H9 (cell line): ENCODE measurements around the gene ATP13A3. TPM values are rescaled to one million over a fixed set of nuclear protein-coding genes. Genes with fewer than 3 reads are reported as not detected.

Experiments
- DNase-seq: peaks from one replicate; pipeline ENCODE4 v3.0.0-alpha.2; 2017
- H2AFZ ChIP-seq: one replicate; pipeline ENCODE4 v1.6.1; 2013; ENCODE audit warnings: mild to moderate bottlenecking, low read length, control low read depth, moderate library complexity
- H2AK5ac ChIP-seq: 2 replicates; pipeline ENCODE4 v1.6.1; 2013; ENCODE audit warnings: low read length, control low read depth, mixed read lengths; ENCODE audit not compliant: insufficient read length
- H2BK120ac ChIP-seq: one replicate; pipeline ENCODE4 v1.6.1; 2013; ENCODE audit warnings: low read depth, mild to moderate bottlenecking, low read length, control low read depth, inconsistent platforms; ENCODE audit not compliant: poor library complexity, severe bottlenecking
- H2BK12ac ChIP-seq: 2 replicates; pipeline ENCODE4 v1.6.1; 2013; ENCODE audit warnings: low read length, control low read depth, mixed read lengths, low read depth; ENCODE audit not compliant: insufficient read length
- H2BK15ac ChIP-seq: 2 replicates; pipeline ENCODE4 v1.6.1; 2013; ENCODE audit warnings: low read depth, low read length, control low read depth
- H2BK20ac ChIP-seq: one replicate; pipeline ENCODE4 v1.6.1; 2013; ENCODE audit warnings: low read depth, mild to moderate bottlenecking, low read length, control low read depth, inconsistent platforms; ENCODE audit not compliant: poor library complexity, severe bottlenecking
- H2BK5ac ChIP-seq: 2 replicates; pipeline ENCODE4 v1.6.1; 2013; ENCODE audit warnings: low read length, control low read depth, mixed read lengths; ENCODE audit not compliant: insufficient read length
- H3K14ac ChIP-seq: 2 replicates; pipeline ENCODE4 v1.6.1; 2013; ENCODE audit warnings: low read length, control low read depth; ENCODE audit not compliant: insufficient read depth
- H3K18ac ChIP-seq: 2 replicates; pipeline ENCODE4 v1.6.1; 2013; ENCODE audit warnings: low read depth, mild to moderate bottlenecking, mixed read lengths, low read length, control low read depth; ENCODE audit not compliant: insufficient read length
- H3K23ac ChIP-seq: 2 replicates; pipeline ENCODE4 v1.6.1; 2013; ENCODE audit warnings: low read length, control low read depth, mixed read lengths, low read depth; ENCODE audit not compliant: insufficient read length
- H3K23me2 ChIP-seq: 2 replicates; pipeline ENCODE4 v1.6.1; 2013; ENCODE audit warnings: low read depth, mild to moderate bottlenecking, mixed read lengths, low read length, control low read depth; ENCODE audit not compliant: insufficient read length, poor library complexity, severe bottlenecking
- H3K27ac ChIP-seq: 2 replicates; pipeline ENCODE4 v1.5.1; 2013; ENCODE audit warnings: low read length, control low read depth, mixed read lengths, low read depth; ENCODE audit not compliant: insufficient read length
- H3K27me3 ChIP-seq: 2 replicates; pipeline ENCODE4 v1.6.1; 2013; ENCODE audit warnings: low read length, control low read depth, inconsistent platforms; ENCODE audit not compliant: insufficient read depth
- H3K4ac ChIP-seq: 2 replicates; pipeline ENCODE4 v1.6.1; 2013; ENCODE audit warnings: low read depth, mild to moderate bottlenecking, control low read depth, inconsistent platforms, low read length, moderate library complexity
- H3K4me1 ChIP-seq: 2 replicates; pipeline ENCODE4 v1.6.1; 2013; ENCODE audit warnings: low read length, control low read depth, inconsistent platforms; ENCODE audit not compliant: insufficient read depth
- H3K4me2 ChIP-seq: 2 replicates; pipeline ENCODE4 v1.6.1; 2013; ENCODE audit warnings: low read length, control low read depth, mixed read lengths; ENCODE audit not compliant: insufficient read length, insufficient read depth
- H3K56ac ChIP-seq: 2 replicates; pipeline ENCODE4 v1.6.1; 2013; ENCODE audit warnings: low read depth, mild to moderate bottlenecking, mixed read lengths, low read length, control low read depth; ENCODE audit not compliant: insufficient read length
- H3K79me1 ChIP-seq: 2 replicates; pipeline ENCODE4 v1.6.1; 2013; ENCODE audit warnings: low read depth, mild to moderate bottlenecking, moderate library complexity, low read length, control low read depth, inconsistent platforms; ENCODE audit not compliant: insufficient read depth, poor library complexity, severe bottlenecking
- H3K79me2 ChIP-seq: 2 replicates; pipeline ENCODE4 v1.6.1; 2013; ENCODE audit warnings: low read length, control low read depth, inconsistent platforms; ENCODE audit not compliant: insufficient read depth
- H3K9ac ChIP-seq: 2 replicates; pipeline ENCODE4 v1.6.1; 2013; ENCODE audit warnings: low read length, control low read depth, mixed read lengths; ENCODE audit not compliant: insufficient read length; ENCODE audit errors: extremely low read depth
- H3K9me3 ChIP-seq: one replicate; pipeline ENCODE4 v1.6.1; 2013; ENCODE audit warnings: low read depth, low read length, inconsistent platforms; ENCODE audit not compliant: control insufficient read depth
- H3T11ph ChIP-seq: one replicate; pipeline ENCODE4 v1.6.1; 2013; ENCODE audit warnings: mild to moderate bottlenecking, low read length, control low read depth, inconsistent platforms
- H4K20me1 ChIP-seq: one replicate; pipeline ENCODE4 v1.6.1; 2013; ENCODE audit not compliant: control insufficient read depth, insufficient read length, insufficient read depth
- H4K5ac ChIP-seq: 2 replicates; pipeline ENCODE4 v1.6.1; 2013; ENCODE audit warnings: low read depth, mild to moderate bottlenecking, mixed read lengths, low read length, control low read depth; ENCODE audit not compliant: insufficient read length
- H4K8ac ChIP-seq: replicated peaks from 2 replicates; pipeline ENCODE4 v1.6.1; 2013; ENCODE audit warnings: low read length, control low read depth, mixed read lengths, low read depth; ENCODE audit not compliant: insufficient read length
- H4K91ac ChIP-seq: 2 replicates; pipeline ENCODE4 v1.6.1; 2013; ENCODE audit warnings: low read depth, mild to moderate bottlenecking, moderate library complexity, mixed read lengths, low read length, control low read depth; ENCODE audit not compliant: insufficient read length
- H3K27ac Mint-ChIP-seq, 3 experiments: 2 replicates in 2 of 3; 3 replicates in 1 of 3; pipeline ENCODE4 v1.8.0; 2020 to 2021; ENCODE audit warnings: mixed read lengths in 3 of 3, mild to moderate bottlenecking in 1 of 3, moderate library complexity in 1 of 3
- H3K27me3 Mint-ChIP-seq: 2 replicates; pipeline ENCODE4 v1.8.0; 2021; ENCODE audit warnings: low read depth, mild to moderate bottlenecking, moderate library complexity, mixed read lengths
- H3K36me3 Mint-ChIP-seq, 3 experiments: 2 replicates in 2 of 3; 3 replicates in 1 of 3; pipeline ENCODE4 v1.8.0; 2020 to 2021; ENCODE audit warnings: low read depth in 3 of 3, mixed read lengths in 3 of 3; ENCODE audit not compliant: insufficient read depth in 1 of 3
- H3K4me1 Mint-ChIP-seq, 2 experiments: 2 replicates each; pipeline ENCODE4 v1.8.0; 2020; ENCODE audit warnings: mixed read lengths in 2 of 2
- H3K4me3 Mint-ChIP-seq, 2 experiments: 2 replicates in 1 of 2; 3 replicates in 1 of 2; pipeline ENCODE4 v1.8.0; 2020 to 2021; ENCODE audit warnings: mild to moderate bottlenecking in 2 of 2, mixed read lengths in 2 of 2, moderate library complexity in 1 of 2
- H3K9me3 Mint-ChIP-seq, 2 experiments: 2 replicates in 1 of 2; 3 replicates in 1 of 2; pipeline ENCODE4 v1.8.0; 2020; ENCODE audit warnings: mild to moderate bottlenecking in 2 of 2, mixed read lengths in 2 of 2, moderate library complexity in 1 of 2
- CTCF ChIP-seq: fragments of 200-600 bp; sonication (generic); conservative IDR thresholded peaks from 3 replicates; pipeline ENCODE4 v1.8.0; 2021; ENCODE audit warnings: antibody characterized with exemption, mild to moderate bottlenecking
- WGBS: extraction: QIAGEN DNeasy Blood & Tissue Kit; methylation state at CpG from one replicate; pipeline ENCODE4 v1.1.7; 2013; ENCODE audit warnings: missing lambda C conversion rate, low lambda C conversion rate, mixed read lengths; ENCODE audit not compliant: insufficient read length; ENCODE audit errors: extremely low coverage; 5-methylcytosine and 5-hydroxymethylcytosine counted together
- total RNA-seq: library from RNA; stranded (reverse); gene quantifications from 2 replicates; pipeline ENCODE4 v1.2.1, GENCODE V29; 2021

ATP13A3 gene
- total RNA-seq, 1 experiment from 2014 or later, result 78.5 TPM

- Histone ChIP-seq H2AK5ac (no peak overlapping the region), H3K18ac (no peak overlapping the region), H3K23me2 (no peaks in the 10 kb centered on the region), H3K79me1 (no peaks in the 10 kb centered on the region), H3K23ac (no peak overlapping the region), H3K27me3 (no peaks in the 10 kb centered on the region), H2AFZ (no peak overlapping the region), H3K79me2 (no peaks in the 10 kb centered on the region), H3K4me1 (no peaks in the 10 kb centered on the region; the same call in 1 of the 2 replicates), H3K27ac (no peak overlapping the region), H3K9ac (no peak overlapping the region), H3K4ac (no peak overlapping the region), H3K14ac (no peak overlapping the region), H4K5ac (no peak overlapping the region), H2BK12ac (no peak overlapping the region), H3K9me3 (no peaks in the 10 kb centered on the region), H3T11ph (no peak overlapping the region), H3K56ac (no peak overlapping the region), H4K8ac (no peak overlapping the region), H2BK120ac (no peak overlapping the region), H2BK15ac (no peak overlapping the region), H2BK5ac (no peak overlapping the region), H2BK20ac (no peak overlapping the region), H4K20me1 (no peaks in the 10 kb centered on the region), H3K4me2 (no peak overlapping the region), H4K91ac (no peak overlapping the region)
- no peaks in the 10 kb centered on the region for H3K27me3 Mint-ChIP-seq
- H3K9me3 Mint-ChIP-seq, result no peaks in the 10 kb centered on the region
- peaks cover 4 to 17% (median 5%) of the 10 kb centered on the region in 3 experiments; a peak in 4 of 7 replicates for H3K36me3 Mint-ChIP-seq
- TF ChIP-seq CTCF, result no peak
- H3K4me1 Mint-ChIP-seq, result peaks cover 0 to 11% of the 10 kb centered on the region in 2 experiments; a peak in 1 of 4 replicates
- DNase-seq, result no peak
- peak overlapping the region in 1 of 3 experiments; percentile 78; a peak in 2 of 7 replicates for H3K27ac Mint-ChIP-seq
- WGBS, result no CpG with 5 or more reads among the region's 2 CpGs
- H3K4me3 Mint-ChIP-seq, result no peak overlapping the region
Observed at GRCh38 chr3:194405766-194406165, 81.0 kb downstream of the ATP13A3 start.
